Liver (tissue), 9 donors: ENCODE measurements around the gene IRF9. TPM values are rescaled to one million over a fixed set of nuclear protein-coding genes. Genes with fewer than 3 reads are reported as not detected.

Source experiments
- DNase-seq: peaks from one replicate; pipeline ENCODE4 v3.0.0-alpha.2; 2017; ENCODE audit warnings: low spot score
- H3K27ac ChIP-seq, 2 donors: one replicate each; pipeline ENCODE4 v1.7.0; 2013; ENCODE audit warnings: inconsistent platforms in 2 of 2, low read length in 2 of 2, control low read depth in 1 of 2, low read depth in 1 of 2, mild to moderate bottlenecking in 1 of 2
- H3K27me3 ChIP-seq, 4 donors: one replicate each; pipeline versions ENCODE4 v1.6.1 to v1.7.0; 2013; ENCODE audit warnings: low read length in 3 of 4, inconsistent platforms in 1 of 4, mild to moderate bottlenecking in 1 of 4, moderate library complexity in 1 of 4; ENCODE audit not compliant: control insufficient read depth in 4 of 4, insufficient read depth in 4 of 4
- H3K36me3 ChIP-seq, 4 donors: one replicate each; pipeline versions ENCODE4 v1.6.1 to v1.7.0; 2013; ENCODE audit warnings: low read length in 3 of 4, mild to moderate bottlenecking in 3 of 4, low read depth in 1 of 4, moderate library complexity in 1 of 4; ENCODE audit not compliant: control insufficient read depth in 4 of 4, insufficient read depth in 3 of 4
- H3K4me1 ChIP-seq, 4 donors: one replicate each; pipeline versions ENCODE4 v1.6.1 to v1.7.0; 2013; ENCODE audit warnings: low read length in 3 of 4, mild to moderate bottlenecking in 3 of 4, moderate library complexity in 1 of 4; ENCODE audit not compliant: control insufficient read depth in 4 of 4, insufficient read depth in 4 of 4
- H3K4me3 ChIP-seq, 3 donors: one replicate each; pipeline versions ENCODE4 v1.6.1 to v1.7.0; 2013; ENCODE audit warnings: low read length in 3 of 3, control low read depth in 1 of 3, low read depth in 1 of 3, mild to moderate bottlenecking in 1 of 3
- H3K9ac ChIP-seq, 2 donors: one replicate each; pipeline ENCODE4 v1.7.0; 2013; ENCODE audit warnings: low read length in 2 of 2, mild to moderate bottlenecking in 2 of 2, moderate library complexity in 2 of 2, control low read depth in 1 of 2, low read depth in 1 of 2
- H3K9me3 ChIP-seq, 4 donors: one replicate each; pipeline versions ENCODE4 v1.6.1 to v1.7.0; 2013; ENCODE audit warnings: low read length in 3 of 4; ENCODE audit not compliant: control insufficient read depth in 4 of 4
- CTCF ChIP-seq: fragments of 150-350 bp; IDR thresholded peaks from 2 replicates; pipeline ENCODE4 v1.5.1; 2017; ENCODE audit warnings: improper control_type of control experiment, low read depth, low read length; ENCODE audit not compliant: missing input control
- EGR1 ChIP-seq, 2 donors: IDR thresholded peaks; 2 replicates each; pipeline ENCODE4 v1.6.1; 2016 to 2018; ENCODE audit warnings: antibody characterized with exemption in 2 of 2, low read depth in 2 of 2
- FOXA1 ChIP-seq: IDR thresholded peaks from 2 replicates; pipeline ENCODE4 v1.6.1; 2016; ENCODE audit warnings: antibody characterized with exemption
- FOXA2 ChIP-seq: IDR thresholded peaks from 2 replicates; pipeline ENCODE4 v1.6.1; 2016; ENCODE audit warnings: antibody characterized with exemption
- GABPA ChIP-seq, 2 donors: IDR thresholded peaks in 1 of 2; conservative IDR thresholded peaks in 1 of 2; 2 replicates each; pipeline ENCODE4 v1.6.1; 2016; ENCODE audit warnings: antibody characterized with exemption in 2 of 2, mild to moderate bottlenecking in 1 of 2, moderate library complexity in 1 of 2
- HNF4A ChIP-seq, 2 donors: conservative IDR thresholded peaks; 2 replicates each; pipeline ENCODE4 v1.6.1; 2016; ENCODE audit warnings: antibody characterized with exemption in 2 of 2, mild to moderate bottlenecking in 2 of 2
- HNF4G ChIP-seq: IDR thresholded peaks from 2 replicates; pipeline ENCODE4 v1.6.1; 2016; ENCODE audit warnings: antibody characterized with exemption
- MAX ChIP-seq: IDR thresholded peaks from 2 replicates; pipeline ENCODE4 v1.6.1; 2016; ENCODE audit warnings: antibody characterized with exemption
- NR2F2 ChIP-seq: IDR thresholded peaks from 2 replicates; pipeline ENCODE4 v1.6.1; 2016; ENCODE audit warnings: antibody characterized with exemption
- RAD21 ChIP-seq, 2 donors: IDR thresholded peaks; 2 replicates each; pipeline ENCODE4 v1.6.1; 2016; ENCODE audit warnings: antibody characterized with exemption in 2 of 2, mild to moderate bottlenecking in 2 of 2
- RXRA ChIP-seq, 2 donors: IDR thresholded peaks; 2 replicates each; pipeline ENCODE4 v1.6.1; 2017 to 2018; ENCODE audit warnings: antibody characterized with exemption in 2 of 2, mild to moderate bottlenecking in 1 of 2
- SP1 ChIP-seq: IDR thresholded peaks from 2 replicates; pipeline ENCODE4 v1.6.1; 2018; ENCODE audit warnings: antibody characterized with exemption, mild to moderate bottlenecking
- TAF1 ChIP-seq: conservative IDR thresholded peaks from 2 replicates; pipeline ENCODE4 v1.6.1; 2016; ENCODE audit warnings: antibody characterized with exemption, mild to moderate bottlenecking
- YY1 ChIP-seq: IDR thresholded peaks from 2 replicates; pipeline ENCODE4 v1.6.1; 2016; ENCODE audit warnings: antibody characterized with exemption, mild to moderate bottlenecking
- ZBTB33 ChIP-seq: IDR thresholded peaks from 2 replicates; pipeline ENCODE4 v1.6.1; 2016; ENCODE audit warnings: antibody characterized with exemption
- WGBS: extraction: QIAGEN DNeasy Blood & Tissue Kit; methylation state at CpG from one replicate; pipeline ENCODE4 v1.1.7; 2013; 5-methylcytosine and 5-hydroxymethylcytosine counted together
- polyA plus RNA-seq, 2 donors: library from polyadenylated mRNA; stranded (reverse) in 1 of 2; unstranded in 1 of 2; fragments of 200-250 nt in 1 of 2; fragments of >200 nt in 1 of 2; fragmentation: Nextera tagmentation in 1 of 2; extraction: Ambion mirVana in 1 of 2; gene quantifications; one replicate each; pipeline versions ENCODE4 v1.2.1 to v1.2.3, GENCODE V29; 2013 to 2015
- total RNA-seq, 2 donors: library from RNA; depleted of rRNA; stranded (reverse); fragments of >200 nt; gene quantifications; one replicate each; pipeline ENCODE4 v1.2.3, GENCODE V29; 2014
- TF ChIP-seq, protein P1 (sequence below): IDR thresholded peaks from 2 replicates; pipeline ENCODE4 v1.6.1; 2016; ENCODE audit warnings: antibody characterized with exemption
- donor health status: healthy.
- donor health status: healthy.
- donor health status: healthy.
- donor health status: healthy.
- donor health status: healthy.

The IRF9 gene
- total and polyA plus RNA-seq, 4 donors = 37.9 to 60.9 (median 51.0) TPM

GRCh38 chr14:24121210-24121609 is 39.9 kb upstream of the IRF9 start:
- Histone ChIP-seq H3K27me3 (no peaks in the 10 kb centered on the region), H3K9ac (no peak overlapping the region), H3K27ac (no peak overlapping the region), H3K4me3 (no peak overlapping the region), H3K4me1 (peaks cover 3 to 26% (median 20%) of the 10 kb centered on the region in 4 donors), H3K9me3 (no peaks in the 10 kb centered on the region), H3K36me3 (peaks cover 28 to 60% (median 54%) of the 10 kb centered on the region in 4 donors)
- 96% methylated on average over 8 of the region's 8 CpGs for WGBS
- no peak for TF ChIP-seq MAX
- DNase-seq = no peak

- Histone ChIP-seq H3K27ac (no peak overlapping the region), H3K4me3 (no peak overlapping the region), H3K9ac (no peak overlapping the region), H3K27me3 (no peaks in the 10 kb centered on the region), H3K36me3 (peaks cover 28 to 60% (median 54%) of the 10 kb centered on the region in 4 donors), H3K4me1 (peaks cover 0 to 14% (median 9%) of the 10 kb centered on the region in 4 donors), H3K9me3 (no peaks in the 10 kb centered on the region)
- TF ChIP-seq FOXA2 = no peak
- TF ChIP-seq ZBTB33 = no peak
- no peak for TF ChIP-seq EGR1 (IDR thresholded peaks at IDR 0.05; ENCODE audit: low read depth in 2 of 2)
- TF ChIP-seq NR2F2 = no peak
- TF ChIP-seq FOXA1 = no peak
- TF ChIP-seq YY1 = no peak
- no peak for TF ChIP-seq CTCF
- no peak for TF ChIP-seq HNF4A (conservative IDR thresholded peaks at IDR 0.05)
- no peak for TF ChIP-seq RXRA (IDR thresholded peaks at IDR 0.05)
- no peak for TF ChIP-seq SP1
- TF ChIP-seq MAX = no peak
- TF ChIP-seq HNF4G = no peak
- 97% methylated on average over 4 of the region's 4 CpGs for WGBS
- DNase-seq = no peak
Observed at GRCh38 chr14:24122416-24122815, 38.6 kb upstream of the IRF9 start.

- peak; percentile 53 for DNase-seq
- H3K27me3 ChIP-seq = no peaks in the 10 kb centered on the region
- peaks cover 0 to 9% (median 4%) of the 10 kb centered on the region in 4 donors for H3K4me1 ChIP-seq
- H3K36me3 ChIP-seq = peaks cover 28 to 56% (median 53%) of the 10 kb centered on the region in 4 donors
- no peak overlapping the region for H3K4me3 ChIP-seq
- no peak overlapping the region for H3K9ac ChIP-seq
- H3K27ac ChIP-seq = no peak overlapping the region
- no peaks in the 10 kb centered on the region for H3K9me3 ChIP-seq
- WGBS = 97% methylated on average over 8 of the region's 8 CpGs
- TF ChIP-seq TAF1 = no peak
- no peak for TF ChIP-seq SP1
- no peak for TF ChIP-seq FOXA2
- TF ChIP-seq MAX = no peak
- TF ChIP-seq GABPA (IDR thresholded peaks at IDR 0.05 in 1 of 2, conservative IDR thresholded peaks at IDR 0.05 in 1 of 2) = no peak
- TF ChIP-seq NR2F2 = no peak
- no peak for TF ChIP-seq RXRA (IDR thresholded peaks at IDR 0.05)
- TF ChIP-seq ZBTB33 = no peak
- no peak for TF ChIP-seq CTCF
- TF ChIP-seq HNF4A (conservative IDR thresholded peaks at IDR 0.05) = no peak
- no peak for TF ChIP-seq RAD21 (IDR thresholded peaks at IDR 0.05)
- TF ChIP-seq, protein P1, sequence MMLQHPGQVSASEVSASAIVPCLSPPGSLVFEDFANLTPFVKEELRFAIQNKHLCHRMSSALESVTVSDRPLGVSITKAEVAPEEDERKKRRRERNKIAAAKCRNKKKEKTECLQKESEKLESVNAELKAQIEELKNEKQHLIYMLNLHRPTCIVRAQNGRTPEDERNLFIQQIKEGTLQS = no peak
Observed at GRCh38 chr14:24122898-24123297, 38.2 kb upstream of the IRF9 start.
